ENCODE measurements around the gene FXYD1. TPM values are rescaled to one million over a fixed set of nuclear protein-coding genes. Genes with fewer than 3 reads are reported as not detected.
A peak's percentile ranks its signal among the peaks of the same experiment; 100 is the strongest.

The FXYD1 gene
- total RNA-seq: 100 to 1,000 TPM in 1 of 4 donors, 10 to 100 TPM in 3; 42.8 to 140 (median 52.7) TPM

GRCh38 chr19:35138305-35138892 is at the start of gene FXYD1:
Gene FXYD1 (plus strand): TSS chr19:35138824. CDS start chr19:35140080, 1,256 bp downstream.
- ATAC-seq: peak; percentile 27
- H3K4me3 ChIP-seq: peak within 1 kb of the TSS; percentile 24 to 57
- TF ChIP-seq, protein P1, sequence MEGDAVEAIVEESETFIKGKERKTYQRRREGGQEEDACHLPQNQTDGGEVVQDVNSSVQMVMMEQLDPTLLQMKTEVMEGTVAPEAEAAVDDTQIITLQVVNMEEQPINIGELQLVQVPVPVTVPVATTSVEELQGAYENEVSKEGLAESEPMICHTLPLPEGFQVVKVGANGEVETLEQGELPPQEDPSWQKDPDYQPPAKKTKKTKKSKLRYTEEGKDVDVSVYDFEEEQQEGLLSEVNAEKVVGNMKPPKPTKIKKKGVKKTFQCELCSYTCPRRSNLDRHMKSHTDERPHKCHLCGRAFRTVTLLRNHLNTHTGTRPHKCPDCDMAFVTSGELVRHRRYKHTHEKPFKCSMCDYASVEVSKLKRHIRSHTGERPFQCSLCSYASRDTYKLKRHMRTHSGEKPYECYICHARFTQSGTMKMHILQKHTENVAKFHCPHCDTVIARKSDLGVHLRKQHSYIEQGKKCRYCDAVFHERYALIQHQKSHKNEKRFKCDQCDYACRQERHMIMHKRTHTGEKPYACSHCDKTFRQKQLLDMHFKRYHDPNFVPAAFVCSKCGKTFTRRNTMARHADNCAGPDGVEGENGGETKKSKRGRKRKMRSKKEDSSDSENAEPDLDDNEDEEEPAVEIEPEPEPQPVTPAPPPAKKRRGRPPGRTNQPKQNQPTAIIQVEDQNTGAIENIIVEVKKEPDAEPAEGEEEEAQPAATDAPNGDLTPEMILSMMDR (IDR thresholded peaks at IDR 0.05): no peak
- TF ChIP-seq POLR2AphosphoS5 (IDR thresholded peaks at IDR 0.05) (no peak), POLR2A (IDR thresholded peaks at IDR 0.05) (no peak), EP300 (IDR thresholded peaks at IDR 0.05) (no peak)
- H3K9me3 ChIP-seq: no peaks in the 10 kb centered on the region
- H3K27me3 ChIP-seq: peaks cover 37% of the 10 kb centered on the region
- H3K4me1 ChIP-seq: peaks cover 0 to 85% (median 21%) of the 10 kb centered on the region in 3 donors
- peak within 1 kb of the TSS; percentile 71 to 92 (median 91) for H3K27ac ChIP-seq
- WGBS, 2 donors (ENCODE audit: low coverage in 1 of 2): 10% methylated on average over 2 of the region's 18 CpGs; no CpG with 5 or more reads in 1 of the 2 donors
- peaks cover 0 to 3% of the 10 kb centered on the region in 2 donors for H3K36me3 ChIP-seq

- H3K27me3 ChIP-seq: peaks cover 51% of the 10 kb centered on the region
- peaks cover 0 to 12% (median 4%) of the 10 kb centered on the region in 3 donors for H3K4me1 ChIP-seq
- no peak for ATAC-seq
- H3K27ac ChIP-seq: no peak overlapping the region
- no peaks in the 10 kb centered on the region for H3K36me3 ChIP-seq
- TF ChIP-seq POLR2AphosphoS5 (IDR thresholded peaks at IDR 0.05) (no peak), EP300 (IDR thresholded peaks at IDR 0.05) (no peak), POLR2A (IDR thresholded peaks at IDR 0.05) (no peak)
- TF ChIP-seq, protein P1 (IDR thresholded peaks at IDR 0.05): no peak
- H3K9me3 ChIP-seq: no peaks in the 10 kb centered on the region
- WGBS, 2 donors (ENCODE audit: low coverage in 1 of 2): 57 to 88% methylated on average over 1 to 8 of the region's 8 CpGs
- H3K4me3 ChIP-seq: no peak overlapping the region
Measured at GRCh38 chr19:35089554-35089953, 49.1 kb upstream of the FXYD1 start.

DNA sequence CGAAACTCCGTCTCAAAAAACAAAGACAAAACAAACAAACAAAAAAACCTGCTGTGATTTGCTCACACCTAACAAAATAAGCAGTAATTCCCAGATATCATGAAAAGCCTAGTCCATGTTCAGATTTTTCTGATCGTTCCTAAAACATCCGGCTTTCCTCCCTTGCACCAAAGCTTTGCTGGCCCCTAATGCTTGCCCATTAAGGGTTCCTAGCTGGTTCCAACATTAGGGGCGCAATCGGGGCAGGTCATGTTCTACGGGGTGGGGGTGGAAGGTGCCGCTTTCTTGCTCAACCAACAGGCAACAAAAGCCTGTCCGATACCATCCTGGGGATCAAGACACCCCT is 48.5 kb upstream of the FXYD1 start:
- H3K9me3 ChIP-seq: no peaks in the 10 kb centered on the region
- TF ChIP-seq POLR2AphosphoS5 (IDR thresholded peaks at IDR 0.05) (no peak), POLR2A (IDR thresholded peaks at IDR 0.05) (no peak), EP300 (IDR thresholded peaks at IDR 0.05) (no peak)
- TF ChIP-seq, protein P1 (IDR thresholded peaks at IDR 0.05): no peak
- H3K36me3 ChIP-seq: no peaks in the 10 kb centered on the region
- no peak for ATAC-seq
- no peak overlapping the region for H3K27ac ChIP-seq
- H3K27me3 ChIP-seq: peaks cover 51% of the 10 kb centered on the region
- WGBS, 2 donors (ENCODE audit: low coverage in 1 of 2): 14 to 37% methylated on average over 3 of the region's 9 CpGs
- no peak overlapping the region for H3K4me3 ChIP-seq
- peaks cover 0 to 12% (median 4%) of the 10 kb centered on the region in 3 donors for H3K4me1 ChIP-seq

- Histone ChIP-seq H3K4me1 (peaks cover 0 to 12% (median 4%) of the 10 kb centered on the region in 3 donors), H3K36me3 (no peaks in the 10 kb centered on the region), H3K27ac (no peak overlapping the region), H3K9me3 (no peaks in the 10 kb centered on the region), H3K4me3 (peak overlapping the region in 1 of 2 donors; percentile 14), H3K27me3 (peaks cover 51% of the 10 kb centered on the region)
- peak; percentile 76 for ATAC-seq
- 0 to 2% methylated on average over 5 to 6 of the region's 36 CpGs for WGBS, 2 donors (ENCODE audit: low coverage in 1 of 2)
- TF ChIP-seq, protein P1 (IDR thresholded peaks at IDR 0.05): peak in 3 of 4 experiments; percentile 37 to 71 (median 68)
- no peak for TF ChIP-seq POLR2AphosphoS5 (IDR thresholded peaks at IDR 0.05)
- TF ChIP-seq POLR2A (IDR thresholded peaks at IDR 0.05): no peak
Measured at GRCh38 chr19:35090506-35091214, 48.0 kb upstream of the FXYD1 start.
